ENCODE measurements around the gene SELENOI. TPM values are rescaled to one million over a fixed set of nuclear protein-coding genes. Genes with fewer than 3 reads are reported as not detected.

SELENOI gene
- polyA plus RNA-seq, 1 donor (not counting 4 experiments of a cell fraction or from before 2014, with no cell fraction given), result 38.1 TPM

- H4K20me1 ChIP-seq (ENCODE audit: control insufficient read depth, extremely low read depth, insufficient read depth, low read length), result no peaks in the 10 kb centered on the region
- H3K9me3 ChIP-seq (ENCODE audit: control insufficient read depth, low read depth, low read length), result no peaks in the 10 kb centered on the region
- no peak overlapping the region for H2AFZ ChIP-seq (ENCODE audit: control insufficient read depth, low read length)
- no peaks in the 10 kb centered on the region for H3K9me1 ChIP-seq (ENCODE audit: control insufficient read depth, extremely low read depth, insufficient read depth, low read length)
- no peak for DNase-seq (ENCODE audit: low read depth, low spot score)
- H3K79me2 ChIP-seq (ENCODE audit: control insufficient read depth, insufficient read depth, low read length), result no peaks in the 10 kb centered on the region
- no peak for TF ChIP-seq EZH2 (IDR thresholded peaks at IDR 0.05; ENCODE audit: low read length)
- TF ChIP-seq, protein P1, sequence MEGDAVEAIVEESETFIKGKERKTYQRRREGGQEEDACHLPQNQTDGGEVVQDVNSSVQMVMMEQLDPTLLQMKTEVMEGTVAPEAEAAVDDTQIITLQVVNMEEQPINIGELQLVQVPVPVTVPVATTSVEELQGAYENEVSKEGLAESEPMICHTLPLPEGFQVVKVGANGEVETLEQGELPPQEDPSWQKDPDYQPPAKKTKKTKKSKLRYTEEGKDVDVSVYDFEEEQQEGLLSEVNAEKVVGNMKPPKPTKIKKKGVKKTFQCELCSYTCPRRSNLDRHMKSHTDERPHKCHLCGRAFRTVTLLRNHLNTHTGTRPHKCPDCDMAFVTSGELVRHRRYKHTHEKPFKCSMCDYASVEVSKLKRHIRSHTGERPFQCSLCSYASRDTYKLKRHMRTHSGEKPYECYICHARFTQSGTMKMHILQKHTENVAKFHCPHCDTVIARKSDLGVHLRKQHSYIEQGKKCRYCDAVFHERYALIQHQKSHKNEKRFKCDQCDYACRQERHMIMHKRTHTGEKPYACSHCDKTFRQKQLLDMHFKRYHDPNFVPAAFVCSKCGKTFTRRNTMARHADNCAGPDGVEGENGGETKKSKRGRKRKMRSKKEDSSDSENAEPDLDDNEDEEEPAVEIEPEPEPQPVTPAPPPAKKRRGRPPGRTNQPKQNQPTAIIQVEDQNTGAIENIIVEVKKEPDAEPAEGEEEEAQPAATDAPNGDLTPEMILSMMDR (optimal IDR thresholded peaks at IDR 0.05 in 1 of 3, IDR thresholded peaks at IDR 0.05 in 1 of 3, conservative IDR thresholded peaks at IDR 0.05 in 1 of 3; ENCODE audit: extremely low read depth in 1 of 3, insufficient read depth in 2 of 3, low read length in 3 of 3), result no peak
- peaks cover 6 to 8% of the 10 kb centered on the region in 2 experiments for H3K36me3 ChIP-seq (ENCODE audit: control insufficient read depth in 2 of 2, extremely low read depth in 1 of 2, insufficient read depth in 2 of 2, low read length in 2 of 2)
- dilution Hi-C loops (cut with MboI; ENCODE audit: extremely low pct_ligation_motif_present, low sequenced_read_pairs), result no loop called here
- H3K4me2 ChIP-seq (ENCODE audit: control insufficient read depth, extremely low read depth, insufficient read depth, low read depth, low read length), result no peak overlapping the region
- FAIRE-seq, result no peak
- H3K27ac ChIP-seq (ENCODE audit: control insufficient read depth, insufficient read depth, low read length), result no peak overlapping the region
- no peak overlapping the region for H3K4me3 ChIP-seq (ENCODE audit: control insufficient read depth in 2 of 3, extremely low read depth in 1 of 3, insufficient read depth in 2 of 3, low read depth in 1 of 3, low read length in 3 of 3)
- no peaks in the 10 kb centered on the region for H3K4me1 ChIP-seq (ENCODE audit: control insufficient read depth, extremely low read depth, insufficient read depth, low read length)
- no peak overlapping the region for H3K9ac ChIP-seq (ENCODE audit: control insufficient read depth, extremely low read depth, insufficient read depth, low read length)
- no peaks in the 10 kb centered on the region for H3K27me3 ChIP-seq (ENCODE audit: control insufficient read depth, extremely low read depth, insufficient read depth, low read length)
Observed at GRCh38 chr2:26382564-26382963, 36.6 kb downstream of the SELENOI start.

GRCh38 chr2:26384183-26384582 lies 38.2 kb downstream of the SELENOI start:
- dilution Hi-C loops (cut with MboI; ENCODE audit: extremely low pct_ligation_motif_present, low sequenced_read_pairs), result no loop called here
- peaks cover 2 to 6% of the 10 kb centered on the region in 2 experiments for H3K36me3 ChIP-seq (ENCODE audit: control insufficient read depth in 2 of 2, extremely low read depth in 1 of 2, insufficient read depth in 2 of 2, low read length in 2 of 2)
- no peaks in the 10 kb centered on the region for H3K9me1 ChIP-seq (ENCODE audit: control insufficient read depth, extremely low read depth, insufficient read depth, low read length)
- no peak overlapping the region for H3K4me3 ChIP-seq (ENCODE audit: control insufficient read depth in 2 of 3, extremely low read depth in 1 of 3, insufficient read depth in 2 of 3, low read depth in 1 of 3, low read length in 3 of 3)
- H3K4me2 ChIP-seq (ENCODE audit: control insufficient read depth, extremely low read depth, insufficient read depth, low read depth, low read length), result no peak overlapping the region
- no peak overlapping the region for H2AFZ ChIP-seq (ENCODE audit: control insufficient read depth, low read length)
- no peak for DNase-seq (ENCODE audit: low read depth, low spot score)
- H3K27me3 ChIP-seq (ENCODE audit: control insufficient read depth, extremely low read depth, insufficient read depth, low read length), result no peaks in the 10 kb centered on the region
- no peaks in the 10 kb centered on the region for H3K4me1 ChIP-seq (ENCODE audit: control insufficient read depth, extremely low read depth, insufficient read depth, low read length)
- H3K9ac ChIP-seq (ENCODE audit: control insufficient read depth, extremely low read depth, insufficient read depth, low read length), result no peak overlapping the region
- no peak for FAIRE-seq
- H3K79me2 ChIP-seq (ENCODE audit: control insufficient read depth, insufficient read depth, low read length), result no peaks in the 10 kb centered on the region
- no peaks in the 10 kb centered on the region for H4K20me1 ChIP-seq (ENCODE audit: control insufficient read depth, extremely low read depth, insufficient read depth, low read length)
- H3K27ac ChIP-seq (ENCODE audit: control insufficient read depth, insufficient read depth, low read length), result no peak overlapping the region
- no peaks in the 10 kb centered on the region for H3K9me3 ChIP-seq (ENCODE audit: control insufficient read depth, low read depth, low read length)
- no peak for TF ChIP-seq EZH2 (IDR thresholded peaks at IDR 0.05; ENCODE audit: low read length)
- TF ChIP-seq, protein P1 (optimal IDR thresholded peaks at IDR 0.05 in 1 of 3, IDR thresholded peaks at IDR 0.05 in 1 of 3, conservative IDR thresholded peaks at IDR 0.05 in 1 of 3; ENCODE audit: extremely low read depth in 1 of 3, insufficient read depth in 2 of 3, low read length in 3 of 3), result no peak

Measured in keratinocyte (primary cell).